Natural killer cell treated with Interleukin-12 subunit alpha and Interleukin-12 subunit beta and Interleukin-15 and Interleukin-18, amount 100 ng/mL, for 72 hours (primary cell): Measurements from ENCODE around the gene MAP4K2. TPM values are rescaled to one million over a fixed set of nuclear protein-coding genes. Genes with fewer than 3 reads are reported as not detected.

ENCODE experiments used
- ATAC-seq, 2 donors: fragments of 150-1000 bp; cut with Tn5 transposase in 1 of 2; sonication (Bioruptor Pico), chemical (Tn5 transposase) in 1 of 2; 2 replicates each; pipeline ENCODE4 v1.10.0; 2021
- DNase-seq: peaks from one replicate; pipeline ENCODE4 v3.0.0; 2022; ENCODE audit warnings: low spot score
- H3K27ac Mint-ChIP-seq, 2 donors: 1 replicate in 1 of 2; 2 replicates in 1 of 2; pipeline ENCODE4 v1.8.0; 2022; ENCODE audit warnings: mixed read lengths in 2 of 2, mild to moderate bottlenecking in 1 of 2, moderate library complexity in 1 of 2
- H3K27me3 Mint-ChIP-seq, 2 donors: 1 replicate in 1 of 2; 2 replicates in 1 of 2; pipeline ENCODE4 v1.8.0; 2022; ENCODE audit warnings: mixed read lengths in 2 of 2
- H3K36me3 Mint-ChIP-seq: one replicate; pipeline ENCODE4 v1.8.0; 2022; ENCODE audit warnings: mixed read lengths
- H3K4me1 Mint-ChIP-seq, 2 donors: 1 replicate in 1 of 2; 2 replicates in 1 of 2; pipeline ENCODE4 v1.8.0; 2022; ENCODE audit warnings: low read depth in 2 of 2, mixed read lengths in 2 of 2, mild to moderate bottlenecking in 1 of 2
- H3K4me3 Mint-ChIP-seq: one replicate; pipeline ENCODE4 v1.8.0; 2022; ENCODE audit warnings: mixed read lengths
- H3K9me3 Mint-ChIP-seq: 2 replicates; pipeline ENCODE4 v1.8.0; 2022; ENCODE audit warnings: mixed read lengths
- total RNA-seq, 2 donors: library from RNA; stranded (reverse); gene quantifications; one replicate each; pipeline ENCODE4 v1.2.3, GENCODE V29; 2022

MAP4K2 gene
- total RNA-seq, 2 donors from 2014 or later, result 17.6 to 47.1 TPM

- Mint-ChIP-seq H3K4me1 (peaks cover 14 to 20% of the 10 kb centered on the region in 2 donors), H3K36me3 (no peaks in the 10 kb centered on the region), H3K27ac (peak overlapping the region in 1 of 2 donors; percentile 71), H3K4me3 (peak overlapping the region; percentile 69), H3K9me3 (no peaks in the 10 kb centered on the region), H3K27me3 (no peaks in the 10 kb centered on the region)
- DNase-seq (no peak), ATAC-seq (no peak)
Observed at GRCh38 chr11:64842851-64843685, 40.1 kb upstream of the MAP4K2 start.

- Mint-ChIP-seq H3K4me1 (peaks cover 12 to 18% of the 10 kb centered on the region in 2 donors), H3K4me3 (no peak overlapping the region), H3K36me3 (no peaks in the 10 kb centered on the region), H3K27ac (no peak overlapping the region), H3K9me3 (no peaks in the 10 kb centered on the region), H3K27me3 (no peaks in the 10 kb centered on the region)
- ATAC-seq (no peak), DNase-seq (no peak)
Observed at GRCh38 chr11:64842366-64842759, 39.3 kb upstream of the MAP4K2 start.

- DNase-seq, result no peak
- Mint-ChIP-seq H3K36me3 (no peaks in the 10 kb centered on the region), H3K27me3 (no peaks in the 10 kb centered on the region), H3K4me1 (peaks cover 12 to 16% of the 10 kb centered on the region in 2 donors), H3K4me3 (no peak overlapping the region), H3K27ac (no peak overlapping the region), H3K9me3 (no peaks in the 10 kb centered on the region)
- ATAC-seq, result no peak
Observed at GRCh38 chr11:64841592-64842365, 38.8 kb upstream of the MAP4K2 start.

GRCh38 chr11:64839887-64840782, 37.1 kb upstream of the MAP4K2 start:
- no peak overlapping the region for H3K4me3 Mint-ChIP-seq
- H3K36me3 Mint-ChIP-seq, result no peaks in the 10 kb centered on the region
- ATAC-seq, result no peak
- H3K27ac Mint-ChIP-seq, result no peak overlapping the region
- H3K27me3 Mint-ChIP-seq, result no peaks in the 10 kb centered on the region
- DNase-seq, result no peak
- no peaks in the 10 kb centered on the region for H3K9me3 Mint-ChIP-seq
- peaks cover 11 to 14% of the 10 kb centered on the region in 2 donors for H3K4me1 Mint-ChIP-seq

GRCh38 chr11:64839335-64839734, 36.3 kb upstream of the MAP4K2 start:
- Mint-ChIP-seq H3K4me3 (no peak overlapping the region), H3K27ac (no peak overlapping the region), H3K4me1 (peaks cover 7 to 11% of the 10 kb centered on the region in 2 donors), H3K9me3 (no peaks in the 10 kb centered on the region), H3K36me3 (no peaks in the 10 kb centered on the region), H3K27me3 (no peaks in the 10 kb centered on the region)
- ATAC-seq (no peak), DNase-seq (no peak)

GRCh38 chr11:64838600-64839334, 35.8 kb upstream of the MAP4K2 start:
- H3K4me3 Mint-ChIP-seq, result no peak overlapping the region
- no peak for DNase-seq
- no peaks in the 10 kb centered on the region for H3K36me3 Mint-ChIP-seq

GRCh38 chr11:64837887-64838351, 34.9 kb upstream of the MAP4K2 start:
- no peak overlapping the region for H3K4me3 Mint-ChIP-seq
- no peak for ATAC-seq
- no peaks in the 10 kb centered on the region for H3K36me3 Mint-ChIP-seq
- DNase-seq, result no peak
- peaks cover 5 to 7% of the 10 kb centered on the region in 2 donors for H3K4me1 Mint-ChIP-seq
- H3K27me3 Mint-ChIP-seq, result no peaks in the 10 kb centered on the region
- H3K27ac Mint-ChIP-seq, result no peak overlapping the region
- no peaks in the 10 kb centered on the region for H3K9me3 Mint-ChIP-seq

More at GRCh38 chr11:64838600-64839334, 35.8 kb upstream of the MAP4K2 start:
- peaks cover 7 to 8% of the 10 kb centered on the region in 2 donors for H3K4me1 Mint-ChIP-seq
- H3K27me3 Mint-ChIP-seq, result no peaks in the 10 kb centered on the region
- no peaks in the 10 kb centered on the region for H3K9me3 Mint-ChIP-seq
- no peak for ATAC-seq
- H3K27ac Mint-ChIP-seq, result no peak overlapping the region

GRCh38 chr11:64836448-64837072, 33.5 kb upstream of the MAP4K2 start:
- Mint-ChIP-seq H3K4me3 (no peak overlapping the region), H3K27ac (no peak overlapping the region), H3K27me3 (no peaks in the 10 kb centered on the region), H3K36me3 (no peaks in the 10 kb centered on the region), H3K9me3 (no peaks in the 10 kb centered on the region), H3K4me1 (peaks cover 5 to 7% of the 10 kb centered on the region in 2 donors)
- no peak for DNase-seq
- no peak for ATAC-seq

GRCh38 chr11:64835616-64836447, 32.8 kb upstream of the MAP4K2 start:
- peaks cover 5 to 7% of the 10 kb centered on the region in 2 donors for H3K4me1 Mint-ChIP-seq
- no peaks in the 10 kb centered on the region for H3K27me3 Mint-ChIP-seq
- H3K9me3 Mint-ChIP-seq, result no peaks in the 10 kb centered on the region
- H3K4me3 Mint-ChIP-seq, result no peak overlapping the region
- no peak for DNase-seq
- ATAC-seq, result no peak
- no peak overlapping the region for H3K27ac Mint-ChIP-seq
- H3K36me3 Mint-ChIP-seq, result no peaks in the 10 kb centered on the region

GRCh38 chr11:64834723-64835615, 32.0 kb upstream of the MAP4K2 start:
- no peaks in the 10 kb centered on the region for H3K9me3 Mint-ChIP-seq
- peaks cover 5 to 7% of the 10 kb centered on the region in 2 donors for H3K4me1 Mint-ChIP-seq
- DNase-seq (no peak), ATAC-seq (no peak)
- no peak overlapping the region for H3K4me3 Mint-ChIP-seq
- no peak overlapping the region for H3K27ac Mint-ChIP-seq
- H3K27me3 Mint-ChIP-seq, result no peaks in the 10 kb centered on the region
- H3K36me3 Mint-ChIP-seq, result no peaks in the 10 kb centered on the region

GRCh38 chr11:64834031-64834722, 31.2 kb upstream of the MAP4K2 start:
- Mint-ChIP-seq H3K36me3 (no peaks in the 10 kb centered on the region), H3K27me3 (no peaks in the 10 kb centered on the region), H3K9me3 (no peaks in the 10 kb centered on the region), H3K27ac (no peak overlapping the region), H3K4me1 (peaks cover 5 to 7% of the 10 kb centered on the region in 2 donors), H3K4me3 (no peak overlapping the region)
- no peak for ATAC-seq
- no peak for DNase-seq
